ENCODE results near the gene RABGAP1L. TPM values are rescaled to one million over a fixed set of nuclear protein-coding genes. Genes with fewer than 3 reads are reported as not detected.

The RABGAP1L gene
- polyA plus RNA-seq, 1 donor (not counting 4 experiments of a cell fraction or from before 2014, with no cell fraction given) = 24.2 TPM

GRCh38 chr1:174712541-174712940, 553.2 kb downstream of the RABGAP1L start:
- no peak overlapping the region for H3K4me2 ChIP-seq (ENCODE audit: control insufficient read depth, extremely low read depth, insufficient read depth, low read depth, low read length)
- H3K27ac ChIP-seq (ENCODE audit: control insufficient read depth, insufficient read depth, low read length) = no peak overlapping the region
- no peaks in the 10 kb centered on the region for H3K9me3 ChIP-seq (ENCODE audit: control insufficient read depth, low read depth, low read length)
- H3K36me3 ChIP-seq (ENCODE audit: control insufficient read depth in 2 of 2, extremely low read depth in 1 of 2, insufficient read depth in 2 of 2, low read length in 2 of 2) = no peaks in the 10 kb centered on the region
- H3K9me1 ChIP-seq (ENCODE audit: control insufficient read depth, extremely low read depth, insufficient read depth, low read length) = no peaks in the 10 kb centered on the region
- no peak overlapping the region for H3K4me3 ChIP-seq (ENCODE audit: control insufficient read depth in 2 of 3, extremely low read depth in 1 of 3, insufficient read depth in 2 of 3, low read depth in 1 of 3, low read length in 3 of 3)
- no peak for TF ChIP-seq EZH2 (IDR thresholded peaks at IDR 0.05; ENCODE audit: low read length)
- no peak for TF ChIP-seq CTCF (optimal IDR thresholded peaks at IDR 0.05 in 1 of 3, IDR thresholded peaks at IDR 0.05 in 1 of 3, conservative IDR thresholded peaks at IDR 0.05 in 1 of 3; ENCODE audit: extremely low read depth in 1 of 3, insufficient read depth in 2 of 3, low read length in 3 of 3)
- H2AFZ ChIP-seq (ENCODE audit: control insufficient read depth, low read length) = no peak overlapping the region
- dilution Hi-C loops (cut with MboI; ENCODE audit: extremely low pct_ligation_motif_present, low sequenced_read_pairs) = no loop called here
- FAIRE-seq = no peak
- no peaks in the 10 kb centered on the region for H3K27me3 ChIP-seq (ENCODE audit: control insufficient read depth, extremely low read depth, insufficient read depth, low read length)
- no peaks in the 10 kb centered on the region for H3K4me1 ChIP-seq (ENCODE audit: control insufficient read depth, extremely low read depth, insufficient read depth, low read length)
- H3K9ac ChIP-seq (ENCODE audit: control insufficient read depth, extremely low read depth, insufficient read depth, low read length) = no peak overlapping the region
- DNase-seq (ENCODE audit: low read depth, low spot score) = no peak
- H4K20me1 ChIP-seq (ENCODE audit: control insufficient read depth, extremely low read depth, insufficient read depth, low read length) = no peaks in the 10 kb centered on the region
- no peaks in the 10 kb centered on the region for H3K79me2 ChIP-seq (ENCODE audit: control insufficient read depth, insufficient read depth, low read length)

DNA sequence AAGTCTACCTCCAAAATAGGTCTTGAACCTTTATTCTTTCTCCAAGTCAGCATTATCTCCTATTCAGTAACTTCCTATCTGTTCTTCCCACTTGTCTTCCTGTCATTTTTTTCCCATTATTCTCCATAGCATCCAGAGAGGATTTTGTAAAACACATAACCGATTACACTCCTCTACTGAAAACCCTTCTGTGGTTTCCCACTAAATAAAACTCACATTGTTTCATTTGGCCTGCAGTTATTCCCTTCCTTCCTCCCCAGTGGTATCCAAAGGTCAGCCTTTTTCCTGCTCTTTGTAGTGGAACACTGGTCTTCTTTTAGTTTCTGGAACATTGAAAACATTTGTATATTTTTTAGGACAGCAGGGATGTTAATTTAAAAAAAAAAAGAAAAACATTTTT, 554.5 kb downstream of the RABGAP1L start:
- no peak for FAIRE-seq
- Histone ChIP-seq H2AFZ (ENCODE audit: control insufficient read depth, low read length) (no peak overlapping the region), H3K9me1 (ENCODE audit: control insufficient read depth, extremely low read depth, insufficient read depth, low read length) (no peaks in the 10 kb centered on the region), H3K4me2 (ENCODE audit: control insufficient read depth, extremely low read depth, insufficient read depth, low read depth, low read length) (no peak overlapping the region), H3K9me3 (ENCODE audit: control insufficient read depth, low read depth, low read length) (no peaks in the 10 kb centered on the region), H3K27ac (ENCODE audit: control insufficient read depth, insufficient read depth, low read length) (no peak overlapping the region), H3K36me3 (ENCODE audit: control insufficient read depth in 2 of 2, extremely low read depth in 1 of 2, insufficient read depth in 2 of 2, low read length in 2 of 2) (no peaks in the 10 kb centered on the region), H3K4me3 (ENCODE audit: control insufficient read depth in 2 of 3, extremely low read depth in 1 of 3, insufficient read depth in 2 of 3, low read depth in 1 of 3, low read length in 3 of 3) (no peak overlapping the region), H3K4me1 (ENCODE audit: control insufficient read depth, extremely low read depth, insufficient read depth, low read length) (peaks cover 5% of the 10 kb centered on the region), H3K27me3 (ENCODE audit: control insufficient read depth, extremely low read depth, insufficient read depth, low read length) (no peaks in the 10 kb centered on the region), H4K20me1 (ENCODE audit: control insufficient read depth, extremely low read depth, insufficient read depth, low read length) (no peaks in the 10 kb centered on the region), H3K79me2 (ENCODE audit: control insufficient read depth, insufficient read depth, low read length) (no peaks in the 10 kb centered on the region), H3K9ac (ENCODE audit: control insufficient read depth, extremely low read depth, insufficient read depth, low read length) (no peak overlapping the region)
- dilution Hi-C loops (cut with MboI; ENCODE audit: extremely low pct_ligation_motif_present, low sequenced_read_pairs) = no loop called here
- no peak for DNase-seq (ENCODE audit: low read depth, low spot score)
- no peak for TF ChIP-seq EZH2 (IDR thresholded peaks at IDR 0.05; ENCODE audit: low read length)

DNA sequence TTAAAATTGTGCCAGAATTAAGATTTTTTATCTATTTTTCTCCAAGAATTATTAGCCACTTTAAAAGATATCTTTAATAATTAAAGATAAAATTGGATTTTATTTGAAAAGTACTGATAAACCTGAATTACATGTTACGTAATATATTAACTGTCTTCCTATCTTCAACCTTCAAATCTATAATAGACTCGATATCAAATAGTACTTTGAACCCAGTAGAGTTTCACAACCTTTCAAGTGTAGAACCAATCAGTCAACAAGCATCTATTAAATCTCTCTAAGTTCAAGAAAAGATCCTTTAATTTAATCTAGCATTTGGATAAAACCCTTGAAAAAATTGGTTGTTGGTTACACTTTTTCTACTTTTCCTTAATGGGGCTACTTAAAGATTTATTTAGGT, 559.9 kb downstream of the RABGAP1L start:
- Histone ChIP-seq H3K27me3 (ENCODE audit: control insufficient read depth, extremely low read depth, insufficient read depth, low read length) (no peaks in the 10 kb centered on the region), H3K9me1 (ENCODE audit: control insufficient read depth, extremely low read depth, insufficient read depth, low read length) (no peaks in the 10 kb centered on the region), H3K4me2 (ENCODE audit: control insufficient read depth, extremely low read depth, insufficient read depth, low read depth, low read length) (no peak overlapping the region), H4K20me1 (ENCODE audit: control insufficient read depth, extremely low read depth, insufficient read depth, low read length) (no peaks in the 10 kb centered on the region), H3K9ac (ENCODE audit: control insufficient read depth, extremely low read depth, insufficient read depth, low read length) (no peak overlapping the region), H3K4me3 (ENCODE audit: control insufficient read depth in 2 of 3, extremely low read depth in 1 of 3, insufficient read depth in 2 of 3, low read depth in 1 of 3, low read length in 3 of 3) (no peak overlapping the region), H3K36me3 (ENCODE audit: control insufficient read depth in 2 of 2, extremely low read depth in 1 of 2, insufficient read depth in 2 of 2, low read length in 2 of 2) (no peaks in the 10 kb centered on the region), H3K9me3 (ENCODE audit: control insufficient read depth, low read depth, low read length) (no peaks in the 10 kb centered on the region), H3K27ac (ENCODE audit: control insufficient read depth, insufficient read depth, low read length) (no peak overlapping the region), H3K79me2 (ENCODE audit: control insufficient read depth, insufficient read depth, low read length) (no peaks in the 10 kb centered on the region), H2AFZ (ENCODE audit: control insufficient read depth, low read length) (no peak overlapping the region), H3K4me1 (ENCODE audit: control insufficient read depth, extremely low read depth, insufficient read depth, low read length) (peaks cover 5% of the 10 kb centered on the region)
- dilution Hi-C loops (cut with MboI; ENCODE audit: extremely low pct_ligation_motif_present, low sequenced_read_pairs) = no loop called here
- no peak for DNase-seq (ENCODE audit: low read depth, low spot score)
- TF ChIP-seq CTCF (optimal IDR thresholded peaks at IDR 0.05 in 1 of 3, IDR thresholded peaks at IDR 0.05 in 1 of 3, conservative IDR thresholded peaks at IDR 0.05 in 1 of 3; ENCODE audit: extremely low read depth in 1 of 3, insufficient read depth in 2 of 3, low read length in 3 of 3) (no peak), EZH2 (IDR thresholded peaks at IDR 0.05; ENCODE audit: low read length) (no peak)
- no peak for FAIRE-seq

Data from keratinocyte (primary cell).